ENCODE data around the gene NEURL3.

Gene NEURL3

GRCh38 chr2:96526101-96526591 lies 21.0 kb upstream of the NEURL3 start:
- no peak for TF ChIP-seq CTCF (IDR thresholded peaks at IDR 0.05; ENCODE audit: control insufficient read depth, insufficient read depth, low read depth, low read length, missing control alignments)
- H3K4me3 ChIP-seq (ENCODE audit: control insufficient read depth, low read depth, low read length), result no peak overlapping the region

GRCh38 chr2:96525211-96525507 lies 20.0 kb upstream of the NEURL3 start:
- no peak for DNase-seq (ENCODE audit: low read depth)
- TF ChIP-seq CTCF (IDR thresholded peaks at IDR 0.05; ENCODE audit: control insufficient read depth, insufficient read depth, low read depth, low read length, missing control alignments), result no peak
- no peak overlapping the region for H3K4me3 ChIP-seq (ENCODE audit: control insufficient read depth, low read depth, low read length)

More at GRCh38 chr2:96526101-96526591, 21.0 kb upstream of the NEURL3 start:
- DNase-seq (ENCODE audit: low read depth), result no peak

GRCh38 chr2:96524482-96525210 lies 19.5 kb upstream of the NEURL3 start:
- TF ChIP-seq CTCF (IDR thresholded peaks at IDR 0.05; ENCODE audit: control insufficient read depth, insufficient read depth, low read depth, low read length, missing control alignments), result no peak
- no peak overlapping the region for H3K4me3 ChIP-seq (ENCODE audit: control insufficient read depth, low read depth, low read length)
- DNase-seq (ENCODE audit: low read depth), result no peak

- TF ChIP-seq CTCF (IDR thresholded peaks at IDR 0.05; ENCODE audit: control insufficient read depth, insufficient read depth, low read depth, low read length, missing control alignments), result no peak
- peak; percentile 80 for DNase-seq (ENCODE audit: low read depth)
- no peak overlapping the region; the same call in 1 of the 2 replicates for H3K4me3 ChIP-seq (ENCODE audit: control insufficient read depth, low read depth, low read length)
Measured at GRCh38 chr2:96523659-96524481, 18.7 kb upstream of the NEURL3 start.

- TF ChIP-seq CTCF (IDR thresholded peaks at IDR 0.05; ENCODE audit: control insufficient read depth, insufficient read depth, low read depth, low read length, missing control alignments), result no peak
- DNase-seq (ENCODE audit: low read depth), result no peak
Measured at GRCh38 chr2:96522304-96523203, 17.4 kb upstream of the NEURL3 start.

GRCh38 chr2:96521219-96521618 lies 16.1 kb upstream of the NEURL3 start:
- no peak for DNase-seq (ENCODE audit: low read depth)
- no peak for TF ChIP-seq CTCF (IDR thresholded peaks at IDR 0.05; ENCODE audit: control insufficient read depth, insufficient read depth, low read depth, low read length, missing control alignments)
- H3K4me3 ChIP-seq (ENCODE audit: control insufficient read depth, low read depth, low read length), result no peak overlapping the region

More at GRCh38 chr2:96522304-96523203, 17.4 kb upstream of the NEURL3 start:
- no peak overlapping the region for H3K4me3 ChIP-seq (ENCODE audit: control insufficient read depth, low read depth, low read length)

Measured in AG09309 (cell line).